A673 (cell line): Measurements from ENCODE around the gene IL15. TPM values are rescaled to one million over a fixed set of nuclear protein-coding genes. Genes with fewer than 3 reads are reported as not detected.
"Not testable (repeated sequence)": the region's sequence is repeated elsewhere in the genome, so short reads cannot be mapped to it uniquely, and the experiment has no call there.

ENCODE experiments used
- BruUV-seq: library from RNA; stranded (reverse); fragments of 400-500 nt; replicated peaks from 2 replicates; lab custom pipeline; 2021; lab: Mats Ljungman, UMichigan
- CTCF ChIA-PET: fragments of 300-600 bp; sonication (Branson Sonifier 250); formaldehyde crosslinking; loops from one replicate; lab custom pipeline; 2022; ENCODE audit warnings: antibody characterized with exemption; lab: Charles Lee
- POLR2A ChIA-PET: fragments of 300-600 bp; sonication (Branson Sonifier 250); formaldehyde crosslinking; loops from one replicate; lab custom pipeline; 2022; ENCODE audit warnings: antibody characterized with exemption; ENCODE audit not compliant: low non-redundant PET; lab: Charles Lee
- DNase-seq: peaks from one replicate; pipeline ENCODE4 v3.0.0-alpha.2; 2015; ENCODE audit warnings: low spot score
- H3K27ac ChIP-seq: fragments of 200-600 bp; sonication (generic); 2 replicates; pipeline ENCODE4 v1.5.1; 2016; ENCODE audit warnings: mixed run types, low read depth, mild to moderate bottlenecking, mixed read lengths, antibody characterized with exemption, low read length; ENCODE audit not compliant: poor library complexity, severe bottlenecking
- H3K27me3 ChIP-seq: fragments of 200-600 bp; sonication (generic); replicated peaks from 2 replicates; pipeline ENCODE4 v1.6.1; 2017; ENCODE audit warnings: mixed run types, low read depth, mild to moderate bottlenecking, mixed read lengths, antibody characterized with exemption, low read length; ENCODE audit not compliant: insufficient read depth, poor library complexity
- H3K36me3 ChIP-seq: fragments of 200-600 bp; sonication (generic); 2 replicates; pipeline ENCODE4 v1.6.1; 2016; ENCODE audit warnings: mixed run types, mild to moderate bottlenecking, mixed read lengths, antibody characterized with exemption, low read length; ENCODE audit not compliant: insufficient read depth, poor library complexity, severe bottlenecking
- H3K4me1 ChIP-seq: fragments of 200-600 bp; sonication (generic); 2 replicates; pipeline ENCODE4 v1.6.1; 2017; ENCODE audit warnings: mixed run types, mild to moderate bottlenecking, mixed read lengths, antibody characterized with exemption, low read length; ENCODE audit not compliant: insufficient read depth, poor library complexity, severe bottlenecking
- H3K4me3 ChIP-seq: fragments of 200-600 bp; sonication (generic); 2 replicates; pipeline ENCODE4 v1.5.1; 2016; ENCODE audit warnings: low read depth, mixed run types, mild to moderate bottlenecking, mixed read lengths, low read length; ENCODE audit not compliant: poor library complexity, severe bottlenecking
- H3K9me3 ChIP-seq: fragments of 200-600 bp; sonication (generic); 2 replicates; pipeline ENCODE4 v1.6.1; 2016; ENCODE audit warnings: mixed run types, low read depth, mild to moderate bottlenecking, mixed read lengths, antibody characterized with exemption, low read length; ENCODE audit not compliant: poor library complexity, severe bottlenecking
- CTCF ChIP-seq: fragments of 300-800, 200-600 bp; sonication (generic); conservative IDR thresholded peaks from 2 replicates; pipeline ENCODE4 v1.5.1; 2017; ENCODE audit warnings: low read depth, mild to moderate bottlenecking, antibody characterized with exemption, low read length, moderate library complexity, mixed read lengths
- EZH2 ChIP-seq: fragments of 200-600 bp; sonication (generic); IDR thresholded peaks from 2 replicates; pipeline ENCODE4 v1.6.1; 2017; ENCODE audit warnings: borderline replicate concordance, low read depth, mild to moderate bottlenecking, mixed read lengths, antibody characterized with exemption, low read length; ENCODE audit not compliant: poor library complexity, severe bottlenecking
- intact Hi-C: fragments of 100-400 bp; cut with micrococcal nuclease; formaldehyde crosslinking; loops from one replicate; pipeline ENCODE4 v1.10.0; 2022; ENCODE audit not compliant: unreplicated experiment
- total RNA-seq: library from RNA; stranded (reverse); gene quantifications from 2 replicates; pipeline ENCODE4 v1.2.3, GENCODE V29; 2021

IL15 gene
- total RNA-seq, 1 experiment from 2014 or later: 0.21 TPM

- DNase-seq: no peak
- TF ChIP-seq CTCF (no peak), EZH2 (no peak)
- H3K36me3 ChIP-seq: no peaks in the 10 kb centered on the region
- POLR2A ChIA-PET: no interaction called here
- intact Hi-C loops: no loop called here
- no peak overlapping the region for H3K27ac ChIP-seq
- no peaks in the 10 kb centered on the region for H3K4me1 ChIP-seq
- no peak overlapping the region for H3K4me3 ChIP-seq
- no peaks in the 10 kb centered on the region for H3K27me3 ChIP-seq
- H3K9me3 ChIP-seq: no peaks in the 10 kb centered on the region
- CTCF ChIA-PET: no interaction called here
- BruUV-seq: no TSS peak
Observed at GRCh38 chr4:141610365-141610764, 26.0 kb upstream of the IL15 start.

- no peaks in the 10 kb centered on the region for H3K4me1 ChIP-seq
- H3K27ac ChIP-seq: no peak overlapping the region
- intact Hi-C loops: no loop called here
- H3K27me3 ChIP-seq: no peaks in the 10 kb centered on the region
- H3K9me3 ChIP-seq: no peaks in the 10 kb centered on the region
- TF ChIP-seq CTCF (no peak), EZH2 (no peak)
- no peak for DNase-seq
- ChIA-PET POLR2A (interaction anchor here (0.7 kb wide), 1 partner anchor 20 kb away, joined by 3 read pairs; no protein-coding TSS in a partner anchor), CTCF (no interaction called here)
- no peak overlapping the region for H3K4me3 ChIP-seq
- H3K36me3 ChIP-seq: no peaks in the 10 kb centered on the region
- no TSS peak for BruUV-seq
Observed at GRCh38 chr4:141614878-141615586, 21.4 kb upstream of the IL15 start.

- CTCF ChIA-PET, H3K27ac ChIP-seq: not testable (repeated sequence)
Observed at GRCh38 chr4:141615587-141615918, 20.8 kb upstream of the IL15 start.

GRCh38 chr4:141620715-141621114, 15.7 kb upstream of the IL15 start:
- Histone ChIP-seq H3K27ac (no peak overlapping the region), H3K27me3 (no peaks in the 10 kb centered on the region), H3K36me3 (no peaks in the 10 kb centered on the region), H3K4me3 (no peak overlapping the region), H3K4me1 (no peaks in the 10 kb centered on the region), H3K9me3 (no peaks in the 10 kb centered on the region)
- intact Hi-C loops: no loop called here
- ChIA-PET POLR2A (no interaction called here), CTCF (no interaction called here)
- DNase-seq: no peak
- TF ChIP-seq EZH2 (no peak), CTCF (no peak)
- no TSS peak for BruUV-seq

More at GRCh38 chr4:141615587-141615918, 20.8 kb upstream of the IL15 start:
- H3K9me3 ChIP-seq, H3K27me3 ChIP-seq, DNase-seq, BruUV-seq, intact Hi-C loops, H3K4me1 ChIP-seq, H3K36me3 ChIP-seq, H3K4me3 ChIP-seq: not testable (repeated sequence)
- POLR2A ChIA-PET: interaction anchor here (0.7 kb wide), 1 partner anchor 21 kb away, joined by 3 read pairs; no protein-coding TSS in a partner anchor
